ENCODE measurements around the gene ATOH8. TPM values are rescaled to one million over a fixed set of nuclear protein-coding genes. Genes with fewer than 3 reads are reported as not detected.

The ATOH8 gene
- total and polyA plus RNA-seq, 2 donors from 2014 or later, result 11.2 to 18.6 TPM

DNA sequence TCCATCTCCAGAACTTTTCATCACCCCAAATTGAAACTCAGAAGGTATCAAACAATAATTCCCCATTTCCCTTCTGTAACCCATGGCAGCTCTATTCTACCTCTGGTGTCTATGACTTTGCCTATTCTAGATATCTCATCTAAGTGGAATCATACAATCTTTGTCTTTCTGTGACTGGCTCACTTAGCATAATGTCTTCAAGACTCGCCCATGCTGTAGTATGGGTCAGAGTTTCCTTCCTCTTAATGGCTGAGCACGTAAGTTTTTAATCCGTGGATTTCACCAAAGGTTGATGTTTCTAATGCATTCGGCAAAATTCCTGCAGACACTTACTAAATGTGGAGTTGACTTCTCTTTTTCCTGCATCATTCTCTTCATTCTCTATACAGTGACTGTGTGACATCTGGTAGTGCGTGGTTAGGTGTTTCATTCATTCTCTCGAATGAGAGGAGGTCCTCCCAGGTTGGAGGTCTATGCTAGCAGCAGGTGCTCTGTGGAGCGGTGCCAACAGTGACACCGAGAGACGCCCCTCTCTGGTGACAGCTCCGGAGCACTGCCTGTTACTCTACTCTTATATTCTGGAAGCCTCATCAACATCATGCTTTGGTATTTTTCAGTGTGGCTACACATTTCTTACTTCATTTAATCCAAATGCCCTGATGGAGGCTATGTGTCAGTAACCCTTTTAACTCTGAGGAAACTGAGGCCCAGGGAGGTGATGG is 50.1 kb downstream of the ATOH8 start:
- no peak for FAIRE-seq
- intact Hi-C loops (cut with DNase I), result no loop called here
- TF ChIP-seq, protein P1, sequence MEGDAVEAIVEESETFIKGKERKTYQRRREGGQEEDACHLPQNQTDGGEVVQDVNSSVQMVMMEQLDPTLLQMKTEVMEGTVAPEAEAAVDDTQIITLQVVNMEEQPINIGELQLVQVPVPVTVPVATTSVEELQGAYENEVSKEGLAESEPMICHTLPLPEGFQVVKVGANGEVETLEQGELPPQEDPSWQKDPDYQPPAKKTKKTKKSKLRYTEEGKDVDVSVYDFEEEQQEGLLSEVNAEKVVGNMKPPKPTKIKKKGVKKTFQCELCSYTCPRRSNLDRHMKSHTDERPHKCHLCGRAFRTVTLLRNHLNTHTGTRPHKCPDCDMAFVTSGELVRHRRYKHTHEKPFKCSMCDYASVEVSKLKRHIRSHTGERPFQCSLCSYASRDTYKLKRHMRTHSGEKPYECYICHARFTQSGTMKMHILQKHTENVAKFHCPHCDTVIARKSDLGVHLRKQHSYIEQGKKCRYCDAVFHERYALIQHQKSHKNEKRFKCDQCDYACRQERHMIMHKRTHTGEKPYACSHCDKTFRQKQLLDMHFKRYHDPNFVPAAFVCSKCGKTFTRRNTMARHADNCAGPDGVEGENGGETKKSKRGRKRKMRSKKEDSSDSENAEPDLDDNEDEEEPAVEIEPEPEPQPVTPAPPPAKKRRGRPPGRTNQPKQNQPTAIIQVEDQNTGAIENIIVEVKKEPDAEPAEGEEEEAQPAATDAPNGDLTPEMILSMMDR (IDR thresholded peaks at IDR 0.05; ENCODE audit: borderline replicate concordance, extremely low read depth, insufficient read depth), result no peak

DNA sequence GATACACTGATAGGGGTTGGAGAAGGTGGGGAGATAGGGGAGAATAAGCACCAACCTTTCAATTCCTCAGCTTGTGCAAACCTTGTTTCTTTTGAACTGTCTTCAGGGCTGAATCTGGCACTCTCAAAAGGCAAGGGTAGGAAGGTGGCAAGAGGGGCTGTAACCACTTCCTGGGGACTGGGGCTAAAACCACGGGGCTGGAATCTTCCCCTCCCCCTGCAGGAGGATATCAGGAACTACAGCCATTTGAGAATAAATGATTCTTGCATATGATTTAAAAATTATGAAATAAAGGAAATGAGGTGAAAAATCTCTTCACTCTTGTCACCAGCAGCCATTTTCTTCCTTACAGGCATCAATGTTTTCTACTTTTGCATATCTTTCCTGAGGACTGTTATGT is 50.8 kb downstream of the ATOH8 start:
- intact Hi-C loops (cut with DNase I), result no loop called here
- no peak overlapping the region for H3K27ac ChIP-seq (ENCODE audit: low read depth in 2 of 2, low read length in 2 of 2)
- FAIRE-seq (no peak), DNase-seq (peak in 1 of 5 donors; percentile 18)
- no peaks in the 10 kb centered on the region for H3K9me3 ChIP-seq (ENCODE audit: control insufficient read depth in 2 of 3, insufficient read depth in 1 of 3, low read length in 3 of 3)
- TF ChIP-seq, protein P1 (IDR thresholded peaks at IDR 0.05; ENCODE audit: borderline replicate concordance, extremely low read depth, insufficient read depth), result peak; percentile 33
- no peak overlapping the region for H3K4me3 ChIP-seq (ENCODE audit: low read length in 3 of 3)
- no peaks in the 10 kb centered on the region for H3K27me3 ChIP-seq (ENCODE audit: control insufficient read depth, insufficient read depth, low read length)
- no peak overlapping the region for H3K9ac ChIP-seq (ENCODE audit: low read length in 3 of 3)
- no peaks in the 10 kb centered on the region for H3K36me3 ChIP-seq (ENCODE audit: control insufficient read depth in 2 of 3, insufficient read depth in 3 of 3, low read length in 3 of 3)
- no peaks in the 10 kb centered on the region for H3K4me1 ChIP-seq (ENCODE audit: control insufficient read depth in 2 of 3, insufficient read depth in 2 of 3, low read depth in 1 of 3, low read length in 3 of 3)

More for the DNA sequence above, 50.1 kb downstream of the ATOH8 start:
- DNase-seq, result peak in 1 of 5 donors; percentile 32
- Histone ChIP-seq H3K9ac (ENCODE audit: low read length in 3 of 3) (no peak overlapping the region), H3K27ac (ENCODE audit: low read depth in 2 of 2, low read length in 2 of 2) (no peak overlapping the region), H3K4me3 (ENCODE audit: low read length in 3 of 3) (no peak overlapping the region), H3K27me3 (ENCODE audit: control insufficient read depth, insufficient read depth, low read length) (no peaks in the 10 kb centered on the region), H3K36me3 (ENCODE audit: control insufficient read depth in 2 of 3, insufficient read depth in 3 of 3, low read length in 3 of 3) (no peaks in the 10 kb centered on the region), H3K4me1 (ENCODE audit: control insufficient read depth in 2 of 3, insufficient read depth in 2 of 3, low read depth in 1 of 3, low read length in 3 of 3) (no peaks in the 10 kb centered on the region), H3K9me3 (ENCODE audit: control insufficient read depth in 2 of 3, insufficient read depth in 1 of 3, low read length in 3 of 3) (no peaks in the 10 kb centered on the region)

GRCh38 chr2:85806358-85807118 is 52.7 kb downstream of the ATOH8 start:
- Histone ChIP-seq H3K4me3 (ENCODE audit: low read length in 3 of 3) (no peak overlapping the region), H3K9me3 (ENCODE audit: control insufficient read depth in 2 of 3, insufficient read depth in 1 of 3, low read length in 3 of 3) (no peaks in the 10 kb centered on the region), H3K27me3 (ENCODE audit: control insufficient read depth, insufficient read depth, low read length) (no peaks in the 10 kb centered on the region), H3K4me1 (ENCODE audit: control insufficient read depth in 2 of 3, insufficient read depth in 2 of 3, low read depth in 1 of 3, low read length in 3 of 3) (no peaks in the 10 kb centered on the region), H3K9ac (ENCODE audit: low read length in 3 of 3) (no peak overlapping the region), H3K27ac (ENCODE audit: low read depth in 2 of 2, low read length in 2 of 2) (peak overlapping the region in 1 of 2 donors; percentile 14), H3K36me3 (ENCODE audit: control insufficient read depth in 2 of 3, insufficient read depth in 3 of 3, low read length in 3 of 3) (no peaks in the 10 kb centered on the region)
- FAIRE-seq (no peak), DNase-seq (peak in 1 of 5 donors; percentile 9)
- intact Hi-C loops (cut with DNase I), result no loop called here
- TF ChIP-seq, protein P1 (IDR thresholded peaks at IDR 0.05; ENCODE audit: borderline replicate concordance, extremely low read depth, insufficient read depth), result no peak
